AG09319 (cell line): ENCODE data around the gene IFI27L1.

ENCODE experiments used
- DNase-seq: peaks from one replicate; pipeline ENCODE4 v3.0.0-alpha.2; 2010; ENCODE audit warnings: low read depth; ENCODE audit errors: extremely low read depth
- CTCF ChIP-seq: IDR thresholded peaks from 2 replicates; pipeline ENCODE4 v1.5.1; 2011; ENCODE audit warnings: low read depth, mild to moderate bottlenecking, inconsistent platforms, low read length, moderate library complexity

The IFI27L1 gene

GRCh38 chr14:94038921-94039629 is 42.0 kb upstream of the IFI27L1 start:
- no peak for DNase-seq
- TF ChIP-seq CTCF: no peak

GRCh38 chr14:94040247-94040646 is 40.9 kb upstream of the IFI27L1 start:
- DNase-seq: no peak
- no peak for TF ChIP-seq CTCF

GRCh38 chr14:94040796-94041195 is 40.3 kb upstream of the IFI27L1 start:
- DNase-seq: no peak

GRCh38 chr14:94041551-94042346 is 39.4 kb upstream of the IFI27L1 start:
- DNase-seq: peak; percentile 27

More at GRCh38 chr14:94040796-94041195, 40.3 kb upstream of the IFI27L1 start:
- no peak for TF ChIP-seq CTCF

GRCh38 chr14:94042433-94043091 is 38.5 kb upstream of the IFI27L1 start:
- no peak for TF ChIP-seq CTCF

More at GRCh38 chr14:94041551-94042346, 39.4 kb upstream of the IFI27L1 start:
- no peak for TF ChIP-seq CTCF

GRCh38 chr14:94043111-94043755 is 37.9 kb upstream of the IFI27L1 start:
- TF ChIP-seq CTCF: no peak
- no peak for DNase-seq

More at GRCh38 chr14:94042433-94043091, 38.5 kb upstream of the IFI27L1 start:
- DNase-seq: no peak
